Measurements from ENCODE around the gene NEAT1. TPM values are rescaled to one million over a fixed set of nuclear protein-coding genes. Genes with fewer than 3 reads are reported as not detected.

NEAT1 gene
- total RNA-seq, 2 experiments from 2014 or later = 221 to 223 TPM

GRCh38 chr11:65436412-65437032, 13.9 kb downstream of the NEAT1 start:
- CTCF ChIA-PET = interaction anchor here (1.3 kb wide), 1 partner anchor 54 kb away, joined by 5 read pairs; the partner anchor contains the start of gene SLC25A45
- Mint-ChIP-seq H3K4me1 (ENCODE audit: low read depth) (peaks cover 83% of the 10 kb centered on the region), H3K27ac (no peak overlapping the region), H3K27me3 (no peaks in the 10 kb centered on the region), H3K4me3 (no peak overlapping the region), H3K36me3 (ENCODE audit: low read depth) (peaks cover 71% of the 10 kb centered on the region), H3K9me3 (no peaks in the 10 kb centered on the region)
- Histone ChIP-seq H3K27ac (ENCODE audit: low read depth in 1 of 2, low read length in 2 of 2) (no peak overlapping the region), H3K9me3 (ENCODE audit: control insufficient read depth in 1 of 2, insufficient read depth in 1 of 2, low read length in 2 of 2) (no peaks in the 10 kb centered on the region), H3K4me1 (ENCODE audit: insufficient read depth, low read length) (peaks cover 47% of the 10 kb centered on the region), H3K4me3 (ENCODE audit: low read length) (no peak overlapping the region), H3K36me3 (ENCODE audit: insufficient read depth, low read length) (peaks cover 54% of the 10 kb centered on the region), H3K27me3 (ENCODE audit: control insufficient read depth in 1 of 2, insufficient read depth in 2 of 2, low read length in 2 of 2) (no peaks in the 10 kb centered on the region)
- POLR2A ChIA-PET = interaction anchor here (0.8 to 3.3 kb wide), 8 partner anchors 11 to 136 kb away, joined by 3 to 23 read pairs (median 10); partner anchors contain the start of genes FAM89B, MALAT1 and NEAT1
- DNase-seq (peak in 1 of 14 experiments; percentile 31), ATAC-seq (ENCODE audit: poor library complexity) (no peak)
- intact Hi-C loops (cut with DNase I, micrococcal nuclease) = no loop called here
- no peak for TF ChIP-seq CTCF (IDR thresholded peaks at IDR 0.05)

- CTCF ChIA-PET = interaction anchor here (1.3 kb wide), 1 partner anchor 55 kb away, joined by 5 read pairs; the partner anchor contains the start of gene SLC25A45
- Mint-ChIP-seq H3K27me3 (no peaks in the 10 kb centered on the region), H3K4me3 (no peak overlapping the region), H3K36me3 (ENCODE audit: low read depth) (peaks cover 71% of the 10 kb centered on the region), H3K9me3 (no peaks in the 10 kb centered on the region), H3K27ac (no peak overlapping the region), H3K4me1 (ENCODE audit: low read depth) (peaks cover 79% of the 10 kb centered on the region)
- H3K36me3 ChIP-seq (ENCODE audit: insufficient read depth, low read length) = peaks cover 63% of the 10 kb centered on the region
- intact Hi-C loops (cut with DNase I, micrococcal nuclease) = no loop called here
- DNase-seq (peak in 1 of 14 experiments; percentile 3), ATAC-seq (ENCODE audit: poor library complexity) (no peak)
- no peaks in the 10 kb centered on the region for H3K27me3 ChIP-seq (ENCODE audit: control insufficient read depth in 1 of 2, insufficient read depth in 2 of 2, low read length in 2 of 2)
- H3K4me3 ChIP-seq (ENCODE audit: low read length) = no peak overlapping the region
- TF ChIP-seq CTCF (IDR thresholded peaks at IDR 0.05) = no peak
- no peak overlapping the region for H3K27ac ChIP-seq (ENCODE audit: low read depth in 1 of 2, low read length in 2 of 2)
- POLR2A ChIA-PET = interaction anchor here (0.8 to 3.3 kb wide), 8 partner anchors 12 to 135 kb away, joined by 3 to 23 read pairs (median 10); partner anchors contain the start of genes FAM89B, MALAT1 and NEAT1
- no peaks in the 10 kb centered on the region for H3K9me3 ChIP-seq (ENCODE audit: control insufficient read depth in 1 of 2, insufficient read depth in 1 of 2, low read length in 2 of 2)
- peaks cover 56% of the 10 kb centered on the region for H3K4me1 ChIP-seq (ENCODE audit: insufficient read depth, low read length)
These were observed 15.0 kb downstream of the NEAT1 start for GRCh38 chr11:65437436-65438227.

- H3K4me3 ChIP-seq (ENCODE audit: low read length) = no peak overlapping the region
- H3K4me1 ChIP-seq (ENCODE audit: insufficient read depth, low read length) = peaks cover 61% of the 10 kb centered on the region
- ChIA-PET CTCF (no interaction called here), POLR2A (interaction anchor here (0.7 to 3.3 kb wide), 5 partner anchors 13 to 61 kb away, joined by 3 to 23 read pairs (median 9); partner anchors contain the start of gene MALAT1)
- no peak overlapping the region for H3K27ac ChIP-seq (ENCODE audit: low read depth in 1 of 2, low read length in 2 of 2)
- no peaks in the 10 kb centered on the region for H3K27me3 Mint-ChIP-seq
- no peak for TF ChIP-seq CTCF (IDR thresholded peaks at IDR 0.05)
- DNase-seq = peak in 1 of 14 experiments; percentile 5
- H3K36me3 ChIP-seq (ENCODE audit: insufficient read depth, low read length) = peaks cover 70% of the 10 kb centered on the region
- intact Hi-C loops (cut with DNase I, micrococcal nuclease) = no loop called here
- H3K4me3 Mint-ChIP-seq = no peak overlapping the region
- peaks cover 71% of the 10 kb centered on the region for H3K36me3 Mint-ChIP-seq (ENCODE audit: low read depth)
- H3K4me1 Mint-ChIP-seq (ENCODE audit: low read depth) = peaks cover 77% of the 10 kb centered on the region
- no peaks in the 10 kb centered on the region for H3K9me3 Mint-ChIP-seq
- no peaks in the 10 kb centered on the region for H3K27me3 ChIP-seq (ENCODE audit: control insufficient read depth in 1 of 2, insufficient read depth in 2 of 2, low read length in 2 of 2)
- H3K9me3 ChIP-seq (ENCODE audit: control insufficient read depth in 1 of 2, insufficient read depth in 1 of 2, low read length in 2 of 2) = no peaks in the 10 kb centered on the region
- no peak for ATAC-seq (ENCODE audit: poor library complexity)
- peak overlapping the region; percentile 59 for H3K27ac Mint-ChIP-seq
These were observed 15.9 kb downstream of the NEAT1 start for GRCh38 chr11:65438257-65439151.
